Renal cortex interstitium (tissue), 11 donors: Measurements from ENCODE around the gene NRCAM. TPM values are rescaled to one million over a fixed set of nuclear protein-coding genes. Genes with fewer than 3 reads are reported as not detected.

Experiments used
- DNase-seq, 11 donors: peaks; one replicate each; pipeline ENCODE4 v3.0.0-alpha.2; 2013; ENCODE audit warnings: low read depth in 9 of 11, low spot score in 4 of 11; ENCODE audit errors: extremely low read depth in 1 of 11
- polyA plus RNA-seq, 3 donors: library from polyadenylated mRNA; unstranded; fragments of 120-200 nt; gene quantifications; one replicate each; pipeline ENCODE4 v1.2.1, GENCODE V29; 2013; ENCODE audit not compliant: insufficient read length in 3 of 3

NRCAM gene
- polyA plus RNA-seq, 3 donors = 17.3 to 22.9 (median 20.0) TPM

GRCh38 chr7:108135446-108136190 lies 320.6 kb downstream of the NRCAM start:
- DNase-seq = no peak

- no peak for DNase-seq
Measured at GRCh38 chr7:108134486-108134885, 321.8 kb downstream of the NRCAM start.

GRCh38 chr7:108132551-108133265 lies 323.5 kb downstream of the NRCAM start:
- DNase-seq = no peak

GRCh38 chr7:108130261-108130660 lies 326.0 kb downstream of the NRCAM start, which contains the start of gene LAMB4:
Gene LAMB4, minus strand, starts transcription at chr7:108130361. Its CDS starts 7,197 bp downstream, at chr7:108123164.
- no peak for DNase-seq

GRCh38 chr7:108129018-108129965 lies 326.9 kb downstream of the NRCAM start:
- no peak for DNase-seq

- no peak for DNase-seq
Measured at GRCh38 chr7:108128514-108128913, 327.7 kb downstream of the NRCAM start.

GRCh38 chr7:108127461-108127860 lies 328.8 kb downstream of the NRCAM start:
- DNase-seq = no peak

GRCh38 chr7:108124820-108125219 lies 331.4 kb downstream of the NRCAM start:
- DNase-seq = no peak

GRCh38 chr7:108122181-108122580 lies 334.1 kb downstream of the NRCAM start:
- no peak for DNase-seq

GRCh38 chr7:108120933-108121332 lies 335.3 kb downstream of the NRCAM start:
- DNase-seq = no peak

GRCh38 chr7:108120196-108120595 lies 336.0 kb downstream of the NRCAM start:
- no peak for DNase-seq

- no peak for DNase-seq
Measured at GRCh38 chr7:108118959-108119358, 337.3 kb downstream of the NRCAM start.

- DNase-seq = no peak
Measured at GRCh38 chr7:108114117-108114841, 342.0 kb downstream of the NRCAM start.

- DNase-seq = no peak
Measured at GRCh38 chr7:108112683-108113082, 343.6 kb downstream of the NRCAM start.

- no peak for DNase-seq
Measured at GRCh38 chr7:108109221-108109908, 346.9 kb downstream of the NRCAM start.

- DNase-seq = no peak
Measured at GRCh38 chr7:108108131-108108530, 348.1 kb downstream of the NRCAM start.

- no peak for DNase-seq
Measured at GRCh38 chr7:108104324-108104723, 351.9 kb downstream of the NRCAM start.

GRCh38 chr7:108103558-108104298 lies 352.5 kb downstream of the NRCAM start:
- DNase-seq = no peak
